COLO668 (cell line): ENCODE measurements around the gene KRTAP10-2.
A peak's percentile ranks its signal among the peaks of the same experiment; 100 is the strongest.
"Not testable (repeated sequence)": the region's sequence is repeated elsewhere in the genome, so short reads cannot be mapped to it uniquely, and the experiment has no call there.

Experiments
- DNase-seq: peaks from one replicate; lab custom pipeline; 2025; ENCODE audit not compliant: unreplicated experiment; lab: John Stamatoyannopoulos, UW

KRTAP10-2 gene

GRCh38 chr21:44551340-44551961 is at the start of gene KRTAP10-2:
Gene KRTAP10-2 (minus strand): TSS chr21:44551505. CDS start chr21:44551458, 47 bp downstream.
- peak; percentile 60 for DNase-seq

GRCh38 chr21:44601091-44601490 is 49.8 kb upstream of the KRTAP10-2 start:
- not testable (repeated sequence) for DNase-seq

GRCh38 chr21:44600118-44600978 is 49.0 kb upstream of the KRTAP10-2 start, which contains the start of gene KRTAP10-7:
Gene KRTAP10-7 (plus strand): TSS chr21:44600597. CDS start chr21:44600622, 25 bp downstream.
- not testable (repeated sequence) for DNase-seq

- DNase-seq = no peak
Measured at GRCh38 chr21:44599264-44600029, 48.1 kb upstream of the KRTAP10-2 start.

- no peak for DNase-seq
Measured at GRCh38 chr21:44598061-44598460, 46.8 kb upstream of the KRTAP10-2 start.

GRCh38 chr21:44596068-44596725 is 44.9 kb upstream of the KRTAP10-2 start:
- no peak for DNase-seq

- DNase-seq = no peak
Measured at GRCh38 chr21:44595524-44595923, 44.2 kb upstream of the KRTAP10-2 start.

GRCh38 chr21:44594406-44594916 is 43.2 kb upstream of the KRTAP10-2 start:
- no peak for DNase-seq

- DNase-seq = peak; percentile 60
Measured at GRCh38 chr21:44593598-44594405, 42.5 kb upstream of the KRTAP10-2 start.

- DNase-seq = no peak
Measured at GRCh38 chr21:44592446-44593311, 41.4 kb upstream of the KRTAP10-2 start, which contains the start of gene KRTAP10-6. Gene KRTAP10-6 (minus strand): TSS chr21:44592505. CDS start chr21:44592484, 21 bp downstream.

- DNase-seq = not testable (repeated sequence)
Measured at GRCh38 chr21:44591801-44592130, 40.5 kb upstream of the KRTAP10-2 start.

- not testable (repeated sequence) for DNase-seq
Measured at GRCh38 chr21:44590897-44591800, 39.8 kb upstream of the KRTAP10-2 start.

GRCh38 chr21:44590311-44590721 is 39.0 kb upstream of the KRTAP10-2 start:
- no peak for DNase-seq

- DNase-seq = no peak
Measured at GRCh38 chr21:44589586-44590305, 38.4 kb upstream of the KRTAP10-2 start.

GRCh38 chr21:44589094-44589493 is 37.8 kb upstream of the KRTAP10-2 start:
- no peak for DNase-seq

- DNase-seq = no peak
Measured at GRCh38 chr21:44585892-44586291, 34.6 kb upstream of the KRTAP10-2 start.

GRCh38 chr21:44583800-44584147 is 32.5 kb upstream of the KRTAP10-2 start:
- DNase-seq = no peak
